SK-N-MC (cell line): ENCODE results near the gene TPRA1.

Source experiments
- EZH2 ChIP-seq: fragments of 200-600 bp; sonication (generic); IDR thresholded peaks from one replicate; pipeline ENCODE4 v1.6.1; 2017; ENCODE audit warnings: antibody characterized with exemption
- POLR2AphosphoS5 ChIP-seq: IDR thresholded peaks from 2 replicates; pipeline ENCODE4 v1.6.1; 2012; ENCODE audit warnings: mild to moderate bottlenecking, low read depth, low read length, borderline replicate concordance

GRCh38 chr3:127555108-127555507 is 35.4 kb downstream of the TPRA1 start:
- no peak for TF ChIP-seq POLR2AphosphoS5
- no peak for TF ChIP-seq EZH2
